HG02943 (cell line): ENCODE results near the gene AASDHPPT.

Experiments used
- ATAC-seq: cut with Tn5 transposase; IDR thresholded peaks from one replicate; pipeline ENCODE4 v1.9.1; 2021; ENCODE audit warnings: mild to moderate bottlenecking, low read depth, moderate library complexity; ENCODE audit not compliant: unreplicated experiment

Gene AASDHPPT

GRCh38 chr11:106082096-106082495 is 4.6 kb downstream of the AASDHPPT start:
- no peak for ATAC-seq

- no peak for ATAC-seq
Measured at GRCh38 chr11:106086135-106086534, 8.7 kb downstream of the AASDHPPT start.

- no peak for ATAC-seq
Measured at GRCh38 chr11:106086850-106087249, 9.4 kb downstream of the AASDHPPT start.

GRCh38 chr11:106087815-106088435 is 10.5 kb downstream of the AASDHPPT start:
- no peak for ATAC-seq

DNA sequence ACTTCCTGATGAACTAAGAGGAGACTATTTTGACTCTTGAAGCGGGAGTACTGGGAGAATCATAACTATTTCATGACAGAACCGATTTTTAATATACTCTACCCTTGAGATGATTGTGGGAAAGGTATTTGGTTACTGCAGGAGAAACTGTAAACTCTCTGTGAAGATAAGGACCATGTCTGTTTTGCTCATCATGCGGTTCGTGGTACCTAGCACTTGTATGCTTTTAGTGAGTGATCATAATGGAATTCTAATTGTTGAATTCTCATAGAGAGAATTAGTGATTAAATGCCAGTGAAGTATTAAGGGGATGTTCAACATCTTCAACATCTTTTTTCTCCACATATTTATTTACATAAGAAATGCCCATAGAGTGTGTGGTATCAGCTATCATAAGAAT is 11.4 kb downstream of the AASDHPPT start:
- no peak for ATAC-seq

- ATAC-seq: peak; percentile 99
Measured at GRCh38 chr11:106091480-106092123, 14.1 kb downstream of the AASDHPPT start.

- ATAC-seq: no peak
Measured at GRCh38 chr11:106092446-106092845, 15.0 kb downstream of the AASDHPPT start.

- ATAC-seq: no peak
Measured at GRCh38 chr11:106098893-106099553, 21.6 kb downstream of the AASDHPPT start.

- no peak for ATAC-seq
Measured at GRCh38 chr11:106101370-106101769, 23.9 kb downstream of the AASDHPPT start.

- ATAC-seq: no peak
Measured at GRCh38 chr11:106101819-106102218, 24.4 kb downstream of the AASDHPPT start.

DNA sequence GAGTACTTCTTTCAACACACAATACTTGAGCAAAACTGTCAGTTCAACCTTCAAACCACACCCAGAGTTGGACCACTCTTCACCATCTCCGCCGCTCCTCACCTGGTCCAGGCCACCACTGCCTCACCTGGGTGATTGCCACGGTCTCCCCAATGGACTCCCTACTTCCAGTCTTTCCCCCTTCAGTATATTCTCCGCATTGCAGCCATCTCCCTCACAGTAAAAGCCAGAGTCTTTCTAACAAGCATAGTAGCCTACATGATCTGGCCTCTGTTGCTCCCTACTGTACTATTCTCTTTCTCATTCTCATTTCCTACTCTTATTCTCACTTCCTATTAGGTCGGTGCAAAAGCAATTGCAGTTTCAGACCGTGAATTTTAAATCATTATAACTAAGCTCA is 28.5 kb downstream of the AASDHPPT start:
- no peak for ATAC-seq

GRCh38 chr11:106121570-106122320 is 44.3 kb downstream of the AASDHPPT start:
- no peak for ATAC-seq

DNA sequence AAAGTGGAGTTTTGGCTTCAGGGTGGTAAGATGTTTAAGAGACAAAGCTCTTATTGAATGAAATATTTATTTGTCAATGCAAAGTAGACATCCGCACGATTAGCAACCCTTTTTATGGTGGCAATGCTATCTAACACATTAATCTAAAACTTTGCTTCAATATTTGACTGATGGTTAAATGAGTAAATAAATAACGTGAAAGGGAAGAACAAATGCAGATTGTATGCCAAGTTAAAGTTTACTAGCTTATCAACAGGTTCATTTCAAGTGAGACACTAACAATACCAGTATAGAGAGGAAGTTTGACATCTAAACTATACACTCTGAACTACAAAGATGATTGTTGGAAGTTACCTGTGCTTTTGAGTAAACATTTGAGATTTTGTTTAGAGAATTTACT is 50.1 kb downstream of the AASDHPPT start:
- ATAC-seq: no peak

GRCh38 chr11:106128740-106129139 is 51.3 kb downstream of the AASDHPPT start:
- no peak for ATAC-seq

GRCh38 chr11:106131998-106132397 is 54.5 kb downstream of the AASDHPPT start:
- ATAC-seq: no peak

DNA sequence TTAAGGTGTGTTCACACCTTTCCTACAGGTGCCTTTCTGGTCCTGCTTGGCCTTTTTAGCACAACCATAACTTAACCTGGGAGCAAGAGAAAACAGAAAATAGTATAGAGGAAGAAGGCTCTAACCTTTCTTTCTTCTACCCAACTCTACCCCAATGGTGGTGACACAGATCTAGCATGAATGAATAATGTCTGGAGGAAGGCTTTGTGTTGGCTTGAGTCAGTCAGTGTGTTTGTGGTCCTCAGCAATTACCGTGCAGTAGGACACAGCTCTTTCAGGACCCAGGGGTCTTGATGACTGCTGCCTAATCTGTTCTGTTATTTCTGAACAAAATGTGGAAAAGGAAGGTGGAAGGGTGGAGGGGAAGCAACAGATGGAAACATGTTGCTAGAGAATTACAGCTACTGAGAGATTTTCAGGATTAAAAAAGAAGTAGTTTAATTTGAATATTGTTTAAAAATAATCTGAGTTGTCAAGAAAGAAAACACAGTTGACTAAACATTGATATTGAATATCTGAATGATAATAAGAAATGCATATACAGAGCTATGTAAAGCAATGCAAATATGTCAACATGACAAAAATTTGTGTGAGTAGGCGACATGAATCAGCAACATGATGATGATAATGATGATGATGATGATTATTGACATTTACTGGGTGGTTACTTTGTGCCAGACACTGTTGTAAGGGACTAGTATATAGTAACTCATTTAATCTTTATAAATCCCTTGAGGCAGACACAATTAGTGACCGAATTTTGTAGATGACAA is 55.3 kb downstream of the AASDHPPT start:
- ATAC-seq: no peak

- ATAC-seq: no peak
Measured at GRCh38 chr11:106133529-106133928, 56.1 kb downstream of the AASDHPPT start.

DNA sequence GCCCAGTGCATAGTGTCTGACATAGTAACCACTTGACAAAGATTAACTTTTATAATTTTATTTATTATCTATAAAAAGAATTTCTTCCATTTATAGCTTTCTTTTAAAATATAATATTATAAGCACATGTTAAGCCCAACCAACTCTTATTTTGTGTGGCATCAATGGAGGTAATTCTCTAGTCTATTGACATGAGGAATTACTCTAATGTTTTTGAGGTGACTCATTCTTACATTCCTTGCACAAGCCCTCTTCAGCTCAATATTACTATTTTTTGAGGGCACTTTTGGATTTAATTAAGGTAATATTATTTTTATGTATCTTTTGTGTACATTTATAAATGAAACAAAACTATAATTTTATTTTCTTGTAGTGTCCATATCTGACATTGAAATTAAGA is 59.6 kb downstream of the AASDHPPT start:
- no peak for ATAC-seq

DNA sequence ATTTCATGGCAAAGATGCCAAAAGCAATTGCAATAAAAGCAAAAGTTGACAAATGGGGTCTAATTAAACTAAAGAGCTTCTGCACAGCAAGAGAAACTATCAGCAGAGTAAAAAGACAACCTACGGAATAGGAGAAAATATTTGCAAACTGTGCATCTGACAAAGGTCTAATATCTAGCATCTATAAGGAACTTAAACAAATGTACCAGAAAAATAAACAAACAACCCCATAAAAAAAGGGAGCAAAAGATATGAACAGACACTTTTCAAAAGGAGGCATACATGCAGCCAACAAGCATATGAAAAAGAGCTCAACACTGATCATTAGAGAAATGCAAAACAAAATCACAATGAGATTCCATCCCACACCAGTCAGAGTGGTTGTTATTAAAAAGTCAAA is 60.3 kb downstream of the AASDHPPT start:
- ATAC-seq: no peak
